Small intestine (tissue), 7 donors: ENCODE measurements around the gene GNB1L. TPM values are rescaled to one million over a fixed set of nuclear protein-coding genes. Genes with fewer than 3 reads are reported as not detected.

Experiments used
- DNase-seq, 2 donors: peaks; one replicate each; pipeline versions ENCODE4 v3.0.0 to v3.0.0-alpha.2; 2013
- FAIRE-seq: peaks from 2 replicates; lab custom pipeline; 2012; peaks lifted over from hg19 to GRCh38; lab: Jason Lieb, UNC
- H3K27ac ChIP-seq, 3 donors: one replicate each; pipeline ENCODE4 v1.5.1; 2013; ENCODE audit warnings: low read length in 2 of 3, mild to moderate bottlenecking in 2 of 3, control low read depth in 1 of 3, inconsistent platforms in 1 of 3, low read depth in 1 of 3, moderate library complexity in 1 of 3
- H3K27me3 ChIP-seq, 3 donors: one replicate each; pipeline ENCODE4 v1.6.1; 2013; ENCODE audit warnings: low read length in 3 of 3, inconsistent platforms in 1 of 3; ENCODE audit not compliant: control insufficient read depth in 3 of 3, insufficient read depth in 3 of 3
- H3K36me3 ChIP-seq, 3 donors: one replicate each; pipeline ENCODE4 v1.6.1; 2013; ENCODE audit warnings: low read length in 3 of 3, inconsistent platforms in 1 of 3, low read depth in 1 of 3, mild to moderate bottlenecking in 1 of 3, moderate library complexity in 1 of 3; ENCODE audit not compliant: control insufficient read depth in 3 of 3, insufficient read depth in 2 of 3
- H3K4me1 ChIP-seq, 3 donors: one replicate each; pipeline ENCODE4 v1.6.1; 2013; ENCODE audit warnings: low read length in 2 of 3, inconsistent platforms in 1 of 3, low read depth in 1 of 3, mild to moderate bottlenecking in 1 of 3, moderate library complexity in 1 of 3; ENCODE audit not compliant: control insufficient read depth in 3 of 3, insufficient read depth in 2 of 3
- H3K4me3 ChIP-seq, 3 donors: one replicate each; pipeline ENCODE4 v1.5.1; 2013; ENCODE audit warnings: low read length in 3 of 3, control low read depth in 1 of 3, inconsistent platforms in 1 of 3, low read depth in 1 of 3, mild to moderate bottlenecking in 1 of 3, moderate library complexity in 1 of 3
- H3K9me3 ChIP-seq, 2 donors: one replicate each; pipeline ENCODE4 v1.6.1; 2013; ENCODE audit warnings: low read depth in 1 of 2, low read length in 1 of 2; ENCODE audit not compliant: control insufficient read depth in 2 of 2, insufficient read depth in 1 of 2
- WGBS, 3 donors: extraction: QIAGEN DNeasy Blood & Tissue Kit; methylation state at CpG; one replicate each; pipeline ENCODE4 v1.1.7; 2013; 5-methylcytosine and 5-hydroxymethylcytosine counted together
- polyA plus RNA-seq, 4 donors: library from polyadenylated mRNA; stranded (reverse) in 3 of 4; unstranded in 1 of 4; fragments of 200-250 nt in 3 of 4; fragments of 120-200 nt in 1 of 4; gene quantifications; one replicate each; pipeline versions ENCODE4 v1.2.1 to v1.2.3, GENCODE V29; 2013
- donor health status: healthy with polysubstance abuse.
- donor health status: control.
- donor health status: control.
- donor health status: Bipolar disorder and iron deficiency.
- donor health status: healthy.

The GNB1L gene
- polyA plus RNA-seq, 4 donors, result 4.0 to 18.9 (median 9.8) TPM

- Histone ChIP-seq H3K27ac (no peak overlapping the region), H3K9me3 (no peaks in the 10 kb centered on the region), H3K27me3 (peaks cover 0 to 22% (median 0%) of the 10 kb centered on the region in 3 donors), H3K4me3 (no peak overlapping the region), H3K36me3 (no peaks in the 10 kb centered on the region), H3K4me1 (no peaks in the 10 kb centered on the region)
- whole genome bisulfite sequencing, 3 donors, result 73 to 86% (median 83%) methylated on average over 15 of the region's 15 CpGs
- DNase-seq, result no peak
- FAIRE-seq, result no peak
These were observed 114.1 kb downstream of the GNB1L start for GRCh38 chr22:19740586-19740985.

- Histone ChIP-seq H3K4me3 (no peak overlapping the region), H3K27me3 (peaks cover 0 to 25% (median 0%) of the 10 kb centered on the region in 3 donors), H3K27ac (no peak overlapping the region), H3K36me3 (no peaks in the 10 kb centered on the region), H3K9me3 (no peaks in the 10 kb centered on the region), H3K4me1 (no peaks in the 10 kb centered on the region)
- DNase-seq (no peak), FAIRE-seq (no peak)
- WGBS, 3 donors, result 73 to 88% (median 80%) methylated on average over 5 to 7 of the region's 7 CpGs
These were observed 114.7 kb downstream of the GNB1L start for GRCh38 chr22:19739911-19740449.

GRCh38 chr22:19739448-19739895 lies 115.2 kb downstream of the GNB1L start:
- DNase-seq (no peak), FAIRE-seq (no peak)
- no peak overlapping the region for H3K4me3 ChIP-seq
- peaks cover 0 to 25% (median 0%) of the 10 kb centered on the region in 3 donors for H3K27me3 ChIP-seq
- no peaks in the 10 kb centered on the region for H3K36me3 ChIP-seq
- H3K4me1 ChIP-seq, result no peaks in the 10 kb centered on the region
- no peaks in the 10 kb centered on the region for H3K9me3 ChIP-seq
- H3K27ac ChIP-seq, result no peak overlapping the region
- WGBS, 3 donors, result 43 to 58% (median 49%) methylated on average over 14 to 16 of the region's 16 CpGs

- FAIRE-seq (no peak), DNase-seq (no peak)
- Histone ChIP-seq H3K4me1 (no peaks in the 10 kb centered on the region), H3K4me3 (no peak overlapping the region), H3K27me3 (peaks cover 0 to 25% (median 0%) of the 10 kb centered on the region in 3 donors), H3K27ac (no peak overlapping the region), H3K36me3 (no peaks in the 10 kb centered on the region), H3K9me3 (no peaks in the 10 kb centered on the region)
- WGBS, 3 donors, result 51 to 67% (median 61%) methylated on average over 30 to 31 of the region's 31 CpGs
These were observed 115.8 kb downstream of the GNB1L start for GRCh38 chr22:19738664-19739447.

GRCh38 chr22:19737846-19738663 lies 116.6 kb downstream of the GNB1L start:
- no peak for FAIRE-seq
- H3K27me3 ChIP-seq, result peaks cover 0 to 25% (median 0%) of the 10 kb centered on the region in 3 donors

GRCh38 chr22:19735665-19736510 lies 118.8 kb downstream of the GNB1L start:
- no peak overlapping the region for H3K27ac ChIP-seq
- peaks cover 0 to 37% (median 3%) of the 10 kb centered on the region in 3 donors for H3K27me3 ChIP-seq

More at GRCh38 chr22:19737846-19738663, 116.6 kb downstream of the GNB1L start:
- WGBS, 3 donors, result 63 to 76% (median 70%) methylated on average over 15 to 17 of the region's 17 CpGs
- Histone ChIP-seq H3K9me3 (no peaks in the 10 kb centered on the region), H3K4me3 (no peak overlapping the region), H3K36me3 (no peaks in the 10 kb centered on the region), H3K4me1 (no peaks in the 10 kb centered on the region), H3K27ac (no peak overlapping the region)
- DNase-seq, result no peak

GRCh38 chr22:19734837-19735382 lies 119.8 kb downstream of the GNB1L start:
- DNase-seq, result no peak
- Histone ChIP-seq H3K9me3 (no peaks in the 10 kb centered on the region), H3K4me3 (no peak overlapping the region), H3K36me3 (no peaks in the 10 kb centered on the region), H3K27me3 (peaks cover 0 to 47% (median 3%) of the 10 kb centered on the region in 3 donors), H3K27ac (no peak overlapping the region), H3K4me1 (peaks cover 0 to 7% (median 0%) of the 10 kb centered on the region in 3 donors)
- 72 to 86% (median 75%) methylated on average over 5 of the region's 5 CpGs for WGBS, 3 donors
- FAIRE-seq, result no peak

More at GRCh38 chr22:19735665-19736510, 118.8 kb downstream of the GNB1L start:
- Histone ChIP-seq H3K36me3 (no peaks in the 10 kb centered on the region), H3K4me1 (peaks cover 0 to under 1% (median 0%) of the 10 kb centered on the region in 3 donors), H3K4me3 (no peak overlapping the region), H3K9me3 (no peaks in the 10 kb centered on the region)
- DNase-seq, result no peak
- FAIRE-seq, result no peak
- WGBS, 3 donors, result 69 to 77% (median 70%) methylated on average over 17 to 21 of the region's 21 CpGs
